ENCODE data around the gene U2SURP. TPM values are rescaled to one million over a fixed set of nuclear protein-coding genes. Genes with fewer than 3 reads are reported as not detected.

Gene U2SURP
- total RNA-seq, 2 donors from 2014 or later, result 26.3 to 33.7 TPM

GRCh38 chr3:142981108-142981507 is 20.3 kb upstream of the U2SURP start:
- TF ChIP-seq CTCF (IDR thresholded peaks at IDR 0.05), result peak in 1 of 2 donors; percentile 29
- peak overlapping the region in 1 of 2 donors; percentile 19 for H3K27ac ChIP-seq

DNA sequence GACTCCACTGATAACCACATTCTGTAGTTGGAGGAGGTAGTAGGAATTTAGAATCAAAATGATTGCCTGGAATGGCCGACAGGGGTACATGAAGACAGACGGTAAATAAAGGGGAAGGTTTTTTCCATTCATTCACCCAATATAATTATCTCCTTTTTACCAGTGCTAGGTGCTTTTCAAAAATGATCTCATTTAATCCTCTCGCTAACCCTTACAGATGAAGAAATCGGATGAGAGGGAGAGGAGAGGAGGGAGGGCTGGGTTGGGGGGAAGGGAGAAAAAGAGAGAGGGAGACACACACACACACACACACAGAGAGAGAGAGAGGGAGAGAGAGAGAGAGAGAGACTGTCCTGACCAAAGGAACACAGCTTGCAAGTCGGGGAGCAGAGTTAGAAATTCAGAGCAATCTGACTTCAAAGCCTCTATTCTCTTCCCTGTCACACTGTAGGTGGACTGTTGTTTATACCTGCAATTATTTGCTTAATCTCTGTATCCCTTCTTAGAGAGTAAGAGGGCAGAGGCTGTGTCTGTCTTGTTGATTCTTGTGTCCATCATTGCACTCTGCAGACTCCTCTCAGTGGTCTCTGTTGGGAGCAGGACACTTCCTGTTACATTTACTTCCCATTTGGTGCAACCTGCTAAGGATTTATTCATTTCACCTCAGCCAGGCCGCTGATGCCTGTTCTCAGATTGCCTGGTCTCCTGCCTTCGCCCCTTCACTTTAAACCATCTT is 19.2 kb upstream of the U2SURP start:
- no peak for TF ChIP-seq CTCF (IDR thresholded peaks at IDR 0.05)
- H3K36me3 ChIP-seq, result no peaks in the 10 kb centered on the region
- H3K27me3 ChIP-seq, result no peaks in the 10 kb centered on the region
- peaks cover 0 to 5% of the 10 kb centered on the region in 2 donors for H3K4me1 ChIP-seq
- H3K27ac ChIP-seq, result no peak overlapping the region
- DNase-seq (ENCODE audit: low spot score), result no peak
- no peak overlapping the region for H3K4me3 ChIP-seq
- no peaks in the 10 kb centered on the region for H3K9me3 ChIP-seq

More at GRCh38 chr3:142981108-142981507, 20.3 kb upstream of the U2SURP start:
- no peak for DNase-seq (ENCODE audit: low spot score)
- no peaks in the 10 kb centered on the region for H3K9me3 ChIP-seq
- H3K27me3 ChIP-seq, result no peaks in the 10 kb centered on the region
- H3K36me3 ChIP-seq, result no peaks in the 10 kb centered on the region
- H3K4me1 ChIP-seq, result peaks cover 0 to 5% of the 10 kb centered on the region in 2 donors
- H3K4me3 ChIP-seq, result no peak overlapping the region

GRCh38 chr3:142983318-142983717 is 18.1 kb upstream of the U2SURP start:
- H3K9me3 ChIP-seq, result no peaks in the 10 kb centered on the region
- H3K36me3 ChIP-seq, result no peaks in the 10 kb centered on the region
- no peak for DNase-seq (ENCODE audit: low spot score)
- H3K4me1 ChIP-seq, result peaks cover 0 to 11% of the 10 kb centered on the region in 2 donors
- H3K4me3 ChIP-seq, result no peak overlapping the region
- H3K27ac ChIP-seq, result no peak overlapping the region
- H3K27me3 ChIP-seq, result no peaks in the 10 kb centered on the region
- no peak for TF ChIP-seq CTCF (IDR thresholded peaks at IDR 0.05)

DNA sequence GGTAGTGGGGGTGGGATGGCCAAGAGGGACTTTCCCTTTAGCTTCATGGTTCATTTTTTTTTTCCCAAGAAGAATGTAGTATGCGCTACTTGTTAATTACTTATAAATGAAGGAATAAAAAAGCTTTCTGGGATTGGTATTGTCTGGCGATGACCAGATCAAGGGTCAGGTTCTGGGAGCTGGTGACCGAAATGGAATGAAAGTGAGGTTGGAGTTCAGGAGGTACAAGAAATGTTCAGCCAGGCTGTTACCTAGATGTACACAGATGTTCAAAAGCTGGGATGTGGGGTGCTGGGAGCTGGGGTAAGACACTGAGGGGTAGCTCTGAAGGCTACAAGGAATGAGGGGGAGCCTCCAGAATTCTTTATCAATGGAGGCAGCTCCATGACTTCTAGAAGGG is 17.1 kb upstream of the U2SURP start:
- Histone ChIP-seq H3K4me1 (peaks cover 0 to 11% of the 10 kb centered on the region in 2 donors), H3K9me3 (no peaks in the 10 kb centered on the region), H3K27me3 (no peaks in the 10 kb centered on the region), H3K27ac (no peak overlapping the region), H3K36me3 (no peaks in the 10 kb centered on the region), H3K4me3 (no peak overlapping the region)
- no peak for TF ChIP-seq CTCF (IDR thresholded peaks at IDR 0.05)
- DNase-seq (ENCODE audit: low spot score), result no peak

- peak; percentile 75 for TF ChIP-seq CTCF (IDR thresholded peaks at IDR 0.05)
- Histone ChIP-seq H3K36me3 (no peaks in the 10 kb centered on the region), H3K4me1 (peaks cover 0 to 11% of the 10 kb centered on the region in 2 donors), H3K9me3 (no peaks in the 10 kb centered on the region), H3K27ac (peak overlapping the region; percentile 36 to 73), H3K27me3 (no peaks in the 10 kb centered on the region), H3K4me3 (no peak overlapping the region)
- DNase-seq (ENCODE audit: low spot score), result no peak
Observed at GRCh38 chr3:142987080-142987700, 14.2 kb upstream of the U2SURP start.
